ENCODE measurements around the gene SERPINA6.

- TF ChIP-seq CTCF (IDR thresholded peaks at IDR 0.05; ENCODE audit: low read depth, low read length, poor library complexity, severe bottlenecking), result no peak
- TF ChIP-seq EZH2phosphoT487 (IDR thresholded peaks at IDR 0.05; ENCODE audit: borderline replicate concordance, low read length), result no peak
Observed at GRCh38 chr14:94267352-94267751, 55.8 kb downstream of the SERPINA6 start.
